ENCODE measurements around the gene EVPL.

DNA sequence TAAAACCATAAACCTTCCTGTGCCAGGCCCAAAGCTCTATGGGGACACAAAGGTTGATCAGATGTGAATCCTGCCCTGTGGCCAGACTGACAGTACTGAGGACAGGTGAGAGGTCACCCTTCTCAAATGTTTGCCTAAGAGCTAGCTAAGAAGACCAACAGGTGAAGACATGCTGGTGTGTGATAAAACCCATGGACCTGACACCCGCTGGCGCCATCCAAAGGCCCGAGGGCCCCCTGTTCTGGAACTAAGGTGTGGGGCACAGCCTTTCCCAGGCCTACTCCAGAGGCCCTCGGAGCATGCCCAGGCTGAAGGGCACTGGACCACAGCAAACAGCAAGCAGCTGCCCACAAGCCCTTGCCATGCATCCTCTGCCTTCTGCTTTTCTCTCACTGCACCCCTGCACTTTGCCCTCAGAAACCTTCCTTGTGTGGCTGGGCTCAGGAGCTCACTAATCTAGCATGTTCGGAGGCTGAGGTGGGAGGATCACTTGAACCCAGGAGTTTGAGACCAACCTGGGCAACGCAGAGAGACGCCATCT, 31.7 kb downstream of the EVPL start:
- TF ChIP-seq, protein P1, sequence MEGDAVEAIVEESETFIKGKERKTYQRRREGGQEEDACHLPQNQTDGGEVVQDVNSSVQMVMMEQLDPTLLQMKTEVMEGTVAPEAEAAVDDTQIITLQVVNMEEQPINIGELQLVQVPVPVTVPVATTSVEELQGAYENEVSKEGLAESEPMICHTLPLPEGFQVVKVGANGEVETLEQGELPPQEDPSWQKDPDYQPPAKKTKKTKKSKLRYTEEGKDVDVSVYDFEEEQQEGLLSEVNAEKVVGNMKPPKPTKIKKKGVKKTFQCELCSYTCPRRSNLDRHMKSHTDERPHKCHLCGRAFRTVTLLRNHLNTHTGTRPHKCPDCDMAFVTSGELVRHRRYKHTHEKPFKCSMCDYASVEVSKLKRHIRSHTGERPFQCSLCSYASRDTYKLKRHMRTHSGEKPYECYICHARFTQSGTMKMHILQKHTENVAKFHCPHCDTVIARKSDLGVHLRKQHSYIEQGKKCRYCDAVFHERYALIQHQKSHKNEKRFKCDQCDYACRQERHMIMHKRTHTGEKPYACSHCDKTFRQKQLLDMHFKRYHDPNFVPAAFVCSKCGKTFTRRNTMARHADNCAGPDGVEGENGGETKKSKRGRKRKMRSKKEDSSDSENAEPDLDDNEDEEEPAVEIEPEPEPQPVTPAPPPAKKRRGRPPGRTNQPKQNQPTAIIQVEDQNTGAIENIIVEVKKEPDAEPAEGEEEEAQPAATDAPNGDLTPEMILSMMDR (IDR thresholded peaks at IDR 0.05) = no peak
- TF ChIP-seq POLR2A (IDR thresholded peaks at IDR 0.05) = no peak
